ENCODE data around the gene EXOSC3.
"Not testable (repeated sequence)": the region's sequence is repeated elsewhere in the genome, so short reads cannot be mapped to it uniquely, and the experiment has no call there.

Gene EXOSC3

GRCh38 chr9:37775216-37775919 is 9.5 kb downstream of the EXOSC3 start:
- no peak for DNase-seq

- DNase-seq = no peak
Measured at GRCh38 chr9:37769995-37770394, 14.9 kb downstream of the EXOSC3 start.

- DNase-seq = no peak
Measured at GRCh38 chr9:37769306-37769705, 15.6 kb downstream of the EXOSC3 start.

- DNase-seq = not testable (repeated sequence)
Measured at GRCh38 chr9:37765263-37765662, 19.6 kb downstream of the EXOSC3 start.

- DNase-seq = no peak
Measured at GRCh38 chr9:37761511-37761910, 23.4 kb downstream of the EXOSC3 start.

- no peak for DNase-seq
Measured at GRCh38 chr9:37760416-37761161, 24.3 kb downstream of the EXOSC3 start.

GRCh38 chr9:37758747-37759146 is 26.1 kb downstream of the EXOSC3 start:
- no peak for DNase-seq

GRCh38 chr9:37753489-37754190 is 31.2 kb downstream of the EXOSC3 start, which contains the start of gene TRMT10B:
Gene TRMT10B (plus strand): TSS chr9:37753805. CDS start chr9:37761932, 8,127 bp downstream.
- DNase-seq = peak; percentile 91

GRCh38 chr9:37752642-37753488 is 32.0 kb downstream of the EXOSC3 start:
- DNase-seq = no peak

GRCh38 chr9:37752112-37752511 is 32.8 kb downstream of the EXOSC3 start:
- not testable (repeated sequence) for DNase-seq

GRCh38 chr9:37751704-37752103 is 33.2 kb downstream of the EXOSC3 start:
- DNase-seq = not testable (repeated sequence)

- no peak for DNase-seq
Measured at GRCh38 chr9:37751186-37751585, 33.7 kb downstream of the EXOSC3 start.

GRCh38 chr9:37749129-37749528 is 35.7 kb downstream of the EXOSC3 start:
- no peak for DNase-seq

- DNase-seq = peak; percentile 79
Measured at GRCh38 chr9:37747271-37747753, 37.6 kb downstream of the EXOSC3 start.

- DNase-seq = peak; percentile 10
Measured at GRCh38 chr9:37746448-37747270, 38.2 kb downstream of the EXOSC3 start.

GRCh38 chr9:37745970-37746369 is 38.9 kb downstream of the EXOSC3 start:
- DNase-seq = no peak

- no peak for DNase-seq
Measured at GRCh38 chr9:37740631-37741328, 44.1 kb downstream of the EXOSC3 start.

- no peak for DNase-seq
Measured at GRCh38 chr9:37740128-37740527, 44.7 kb downstream of the EXOSC3 start.

GRCh38 chr9:37739222-37739621 is 45.6 kb downstream of the EXOSC3 start:
- no peak for DNase-seq

- DNase-seq = no peak
Measured at GRCh38 chr9:37732952-37733351, 51.9 kb downstream of the EXOSC3 start.
